Thyroid gland (tissue), 4 donors: Measurements from ENCODE around the gene TPCN1.

Experiments
- POLR2A ChIP-seq, 2 donors: fragments of 450-650 bp; IDR thresholded peaks; one replicate each; pipeline ENCODE4 v1.6.1; 2017; ENCODE audit warnings: antibody characterized with exemption in 2 of 2, mild to moderate bottlenecking in 2 of 2, moderate library complexity in 1 of 2
- TF ChIP-seq, protein P1 (sequence below), 6 experiments: fragments of 200-600 bp in 3 of 6; fragments of 450-650 bp in 3 of 6; sonication (generic) in 3 of 6; IDR thresholded peaks; one replicate each; pipeline ENCODE4 v1.5.1; 2016 to 2019; ENCODE audit warnings: antibody characterized with exemption in 6 of 6, mild to moderate bottlenecking in 2 of 6, inconsistent platforms in 1 of 6, moderate library complexity in 1 of 6

DNA sequence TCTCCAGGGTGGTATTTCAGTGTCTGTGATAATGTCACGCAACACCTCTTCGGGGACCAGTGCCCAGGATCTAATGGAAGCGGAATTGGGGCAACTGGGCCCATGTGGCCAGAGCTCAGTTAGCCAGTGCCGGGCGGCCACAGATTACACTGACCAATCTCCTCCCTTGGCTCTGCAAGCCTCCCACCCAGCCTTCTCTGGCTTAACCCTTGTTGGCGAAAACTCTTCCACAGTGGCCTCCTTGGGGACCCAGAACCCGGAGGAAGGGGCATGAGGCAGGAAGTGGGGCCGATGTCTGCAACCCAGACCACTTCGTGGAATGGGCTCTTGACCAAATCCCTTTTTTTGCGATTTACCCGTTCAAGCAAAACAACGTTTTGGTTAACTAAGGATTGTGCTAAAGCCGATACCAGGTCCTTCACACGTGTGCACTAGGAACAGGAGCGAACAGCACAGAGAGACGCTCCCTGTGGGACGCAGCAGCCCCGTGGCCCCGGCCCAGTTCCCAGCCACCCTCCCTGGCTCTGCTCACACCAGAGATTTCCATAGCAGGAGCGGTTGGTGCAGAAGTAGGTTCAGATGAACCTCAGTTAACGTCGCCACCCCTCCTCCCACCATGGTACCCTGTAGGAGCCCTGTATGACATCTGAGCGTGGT, 75.4 kb downstream of the TPCN1 start:
- TF ChIP-seq, protein P1, sequence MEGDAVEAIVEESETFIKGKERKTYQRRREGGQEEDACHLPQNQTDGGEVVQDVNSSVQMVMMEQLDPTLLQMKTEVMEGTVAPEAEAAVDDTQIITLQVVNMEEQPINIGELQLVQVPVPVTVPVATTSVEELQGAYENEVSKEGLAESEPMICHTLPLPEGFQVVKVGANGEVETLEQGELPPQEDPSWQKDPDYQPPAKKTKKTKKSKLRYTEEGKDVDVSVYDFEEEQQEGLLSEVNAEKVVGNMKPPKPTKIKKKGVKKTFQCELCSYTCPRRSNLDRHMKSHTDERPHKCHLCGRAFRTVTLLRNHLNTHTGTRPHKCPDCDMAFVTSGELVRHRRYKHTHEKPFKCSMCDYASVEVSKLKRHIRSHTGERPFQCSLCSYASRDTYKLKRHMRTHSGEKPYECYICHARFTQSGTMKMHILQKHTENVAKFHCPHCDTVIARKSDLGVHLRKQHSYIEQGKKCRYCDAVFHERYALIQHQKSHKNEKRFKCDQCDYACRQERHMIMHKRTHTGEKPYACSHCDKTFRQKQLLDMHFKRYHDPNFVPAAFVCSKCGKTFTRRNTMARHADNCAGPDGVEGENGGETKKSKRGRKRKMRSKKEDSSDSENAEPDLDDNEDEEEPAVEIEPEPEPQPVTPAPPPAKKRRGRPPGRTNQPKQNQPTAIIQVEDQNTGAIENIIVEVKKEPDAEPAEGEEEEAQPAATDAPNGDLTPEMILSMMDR (IDR thresholded peaks at IDR 0.05), result no peak
- no peak for TF ChIP-seq POLR2A (IDR thresholded peaks at IDR 0.05)
